GM10266 (cell line): ENCODE data around the gene RBM17.

Experiments
- DNase-seq: peaks from one replicate; pipeline ENCODE4 v3.0.0; 2012; ENCODE audit errors: extremely low spot score
- CTCF ChIP-seq: IDR thresholded peaks from 2 replicates; pipeline ENCODE4 v1.5.1; 2012; ENCODE audit warnings: mild to moderate bottlenecking, low read depth; ENCODE audit not compliant: control insufficient read depth, insufficient read depth; ENCODE audit errors: missing control alignments

RBM17 gene

GRCh38 chr10:6045878-6046772 is 42.7 kb upstream of the RBM17 start:
- TF ChIP-seq CTCF = no peak
- no peak for DNase-seq

GRCh38 chr10:6046773-6047611 is 41.8 kb upstream of the RBM17 start:
- no peak for DNase-seq
- no peak for TF ChIP-seq CTCF

GRCh38 chr10:6047847-6048246 is 41.0 kb upstream of the RBM17 start:
- TF ChIP-seq CTCF = no peak
- DNase-seq = no peak

GRCh38 chr10:6048281-6049030 is 40.4 kb upstream of the RBM17 start:
- no peak for TF ChIP-seq CTCF

GRCh38 chr10:6049031-6049400 is 39.8 kb upstream of the RBM17 start:
- no peak for TF ChIP-seq CTCF
- DNase-seq = no peak

More at GRCh38 chr10:6048281-6049030, 40.4 kb upstream of the RBM17 start:
- DNase-seq = no peak

- peak; percentile 72 for DNase-seq
These were observed 37.9 kb upstream of the RBM17 start for GRCh38 chr10:6050801-6051445.

More at GRCh38 chr10:6050801-6051445, 37.9 kb upstream of the RBM17 start:
- peak; percentile 43 for TF ChIP-seq CTCF
